ENCODE data around the gene CIT. TPM values are rescaled to one million over a fixed set of nuclear protein-coding genes. Genes with fewer than 3 reads are reported as not detected.

CIT gene
- total RNA-seq, 1 experiment from 2014 or later, result 67.9 TPM

DNA sequence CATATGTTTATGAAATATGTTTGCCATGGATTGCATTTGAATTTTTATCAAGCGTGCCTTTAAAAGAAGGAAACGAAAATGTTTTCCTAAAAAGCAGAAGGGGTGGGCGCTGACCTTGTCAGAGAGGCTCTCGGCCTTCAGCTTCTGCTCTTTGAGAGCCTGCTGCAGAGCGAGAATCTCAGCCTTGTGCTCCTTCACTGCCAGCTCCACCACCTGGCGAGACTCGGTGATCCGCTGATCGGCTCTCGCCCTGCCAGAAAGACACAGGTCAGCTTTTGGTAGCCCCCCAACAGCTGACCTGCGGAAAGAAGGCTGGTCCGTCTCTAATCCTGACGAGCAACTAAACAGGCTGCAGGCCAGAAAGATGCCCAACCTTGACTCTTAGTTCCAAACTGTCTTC, 146.7 kb downstream of the CIT start:
- DNase-seq (ENCODE audit: low read depth, low spot score) (no peak), ATAC-seq (no peak)
- TF ChIP-seq SIN3A (IDR thresholded peaks at IDR 0.05; ENCODE audit: borderline replicate concordance, insufficient read depth, low read depth, low read length), result no peak
- TF ChIP-seq, protein P1, sequence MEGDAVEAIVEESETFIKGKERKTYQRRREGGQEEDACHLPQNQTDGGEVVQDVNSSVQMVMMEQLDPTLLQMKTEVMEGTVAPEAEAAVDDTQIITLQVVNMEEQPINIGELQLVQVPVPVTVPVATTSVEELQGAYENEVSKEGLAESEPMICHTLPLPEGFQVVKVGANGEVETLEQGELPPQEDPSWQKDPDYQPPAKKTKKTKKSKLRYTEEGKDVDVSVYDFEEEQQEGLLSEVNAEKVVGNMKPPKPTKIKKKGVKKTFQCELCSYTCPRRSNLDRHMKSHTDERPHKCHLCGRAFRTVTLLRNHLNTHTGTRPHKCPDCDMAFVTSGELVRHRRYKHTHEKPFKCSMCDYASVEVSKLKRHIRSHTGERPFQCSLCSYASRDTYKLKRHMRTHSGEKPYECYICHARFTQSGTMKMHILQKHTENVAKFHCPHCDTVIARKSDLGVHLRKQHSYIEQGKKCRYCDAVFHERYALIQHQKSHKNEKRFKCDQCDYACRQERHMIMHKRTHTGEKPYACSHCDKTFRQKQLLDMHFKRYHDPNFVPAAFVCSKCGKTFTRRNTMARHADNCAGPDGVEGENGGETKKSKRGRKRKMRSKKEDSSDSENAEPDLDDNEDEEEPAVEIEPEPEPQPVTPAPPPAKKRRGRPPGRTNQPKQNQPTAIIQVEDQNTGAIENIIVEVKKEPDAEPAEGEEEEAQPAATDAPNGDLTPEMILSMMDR (IDR thresholded peaks at IDR 0.05), result no peak
- Histone ChIP-seq H3K27me3 (ENCODE audit: control insufficient read depth, insufficient read depth, low read length) (no peaks in the 10 kb centered on the region), H3K9me3 (ENCODE audit: control insufficient read depth, insufficient read depth, low read depth, low read length) (no peaks in the 10 kb centered on the region), H3K4me1 (ENCODE audit: control insufficient read depth, insufficient read depth, low read length) (no peaks in the 10 kb centered on the region), H3K4me3 (ENCODE audit: low read depth in 2 of 2, low read length in 2 of 2) (no peak overlapping the region), H3K27ac (ENCODE audit: low read length) (no peak overlapping the region), H3K36me3 (ENCODE audit: control insufficient read depth, insufficient read depth, low read length) (no peaks in the 10 kb centered on the region; the same call in 1 of the 2 replicates)
- intact Hi-C loops (cut with micrococcal nuclease; ENCODE audit: unreplicated experiment), result no loop called here
- CTCF ChIA-PET, result no interaction called here
- POLR2A ChIA-PET, result no interaction called here
- in situ Hi-C loops (cut with HindIII; ENCODE audit: low pct_unique_long_range_greater_than_20kb, low sequenced_read_pairs), result no loop called here
- BruUV-seq (replicated peaks), result no TSS peak

DNA sequence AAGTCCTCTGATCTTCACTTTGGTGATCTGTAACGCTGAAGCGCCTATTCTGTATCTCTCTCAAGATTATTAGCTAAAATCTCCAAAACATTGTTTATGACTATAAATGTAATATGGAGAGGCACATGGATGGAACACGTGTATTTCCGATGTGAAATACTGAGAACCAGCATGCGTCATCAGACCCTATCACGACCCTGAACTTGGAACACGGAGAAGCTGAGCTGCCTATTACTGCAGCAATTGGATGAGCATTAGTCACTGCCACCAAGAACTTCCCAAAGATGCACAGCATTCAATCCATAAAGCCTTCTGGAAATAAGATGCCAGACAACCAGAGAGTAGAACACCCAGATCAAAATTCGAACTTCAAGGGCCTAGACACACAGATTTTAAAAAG, 147.2 kb downstream of the CIT start:
- ChIA-PET CTCF (no interaction called here), POLR2A (no interaction called here)
- Histone ChIP-seq H3K27ac (ENCODE audit: low read length) (no peak overlapping the region), H3K36me3 (ENCODE audit: control insufficient read depth, insufficient read depth, low read length) (no peaks in the 10 kb centered on the region; the same call in 1 of the 2 replicates), H3K4me3 (ENCODE audit: low read depth in 2 of 2, low read length in 2 of 2) (no peak overlapping the region), H3K4me1 (ENCODE audit: control insufficient read depth, insufficient read depth, low read length) (no peaks in the 10 kb centered on the region), H3K27me3 (ENCODE audit: control insufficient read depth, insufficient read depth, low read length) (no peaks in the 10 kb centered on the region), H3K9me3 (ENCODE audit: control insufficient read depth, insufficient read depth, low read depth, low read length) (no peaks in the 10 kb centered on the region)
- no peak for DNase-seq (ENCODE audit: low read depth, low spot score)
- no TSS peak for BruUV-seq (replicated peaks)
- intact Hi-C loops (cut with micrococcal nuclease; ENCODE audit: unreplicated experiment), result no loop called here
- TF ChIP-seq REST (IDR thresholded peaks at IDR 0.05; ENCODE audit: insufficient read depth in 1 of 2, low read depth in 2 of 2, low read length in 1 of 2), result no peak
- TF ChIP-seq, protein P1 (IDR thresholded peaks at IDR 0.05), result no peak
- ATAC-seq, result no peak
- in situ Hi-C loops (cut with HindIII; ENCODE audit: low pct_unique_long_range_greater_than_20kb, low sequenced_read_pairs), result no loop called here

GRCh38 chr12:119728444-119728745, 148.7 kb downstream of the CIT start:
- TF ChIP-seq, protein P1 (IDR thresholded peaks at IDR 0.05), result no peak
- TF ChIP-seq REST (IDR thresholded peaks at IDR 0.05; ENCODE audit: insufficient read depth in 1 of 2, low read depth in 2 of 2, low read length in 1 of 2), result no peak
- no peak for TF ChIP-seq TCF7L2 (IDR thresholded peaks at IDR 0.05; ENCODE audit: low read depth, low read length)
- TF ChIP-seq SIN3A (IDR thresholded peaks at IDR 0.05; ENCODE audit: borderline replicate concordance, insufficient read depth, low read depth, low read length), result no peak
- TF ChIP-seq POLR2AphosphoS5 (IDR thresholded peaks at IDR 0.05; ENCODE audit: low read depth, low read length), result no peak
- intact Hi-C loops (cut with micrococcal nuclease; ENCODE audit: unreplicated experiment), result no loop called here
- Histone ChIP-seq H3K9me3 (ENCODE audit: control insufficient read depth, insufficient read depth, low read depth, low read length) (no peaks in the 10 kb centered on the region), H3K27me3 (ENCODE audit: control insufficient read depth, insufficient read depth, low read length) (no peaks in the 10 kb centered on the region), H3K36me3 (ENCODE audit: control insufficient read depth, insufficient read depth, low read length) (no peaks in the 10 kb centered on the region; the same call in 1 of the 2 replicates), H3K4me3 (ENCODE audit: low read depth in 2 of 2, low read length in 2 of 2) (no peak overlapping the region), H3K27ac (ENCODE audit: low read length) (no peak overlapping the region), H3K4me1 (ENCODE audit: control insufficient read depth, insufficient read depth, low read length) (no peaks in the 10 kb centered on the region)
- ChIA-PET CTCF (interaction anchor here (0.6 kb wide), 1 partner anchor 200 kb away, joined by 5 read pairs; no protein-coding TSS in a partner anchor), POLR2A (interaction anchor here (0.7 kb wide), 1 partner anchor 211 kb away, joined by 3 read pairs; no protein-coding TSS in a partner anchor)
- no peak for DNase-seq (ENCODE audit: low read depth, low spot score)
- ATAC-seq, result no peak
- in situ Hi-C loops (cut with HindIII; ENCODE audit: low pct_unique_long_range_greater_than_20kb, low sequenced_read_pairs), result no loop called here
- BruUV-seq (replicated peaks), result no TSS peak
